Mesothelial cell of epicardium (in vitro differentiated cells): Measurements from ENCODE around the gene STAC2. TPM values are rescaled to one million over a fixed set of nuclear protein-coding genes. Genes with fewer than 3 reads are reported as not detected.
A peak's percentile ranks its signal among the peaks of the same experiment; 100 is the strongest.

Experiments
- DNase-seq, 2 experiments: peaks; one replicate each; pipeline ENCODE4 v3.0.0; 2021; ENCODE audit warnings: low spot score in 2 of 2; ENCODE audit not compliant: unreplicated experiment in 2 of 2
- H3K27ac Mint-ChIP-seq: 2 replicates; pipeline ENCODE4 v1.8.0; 2021; ENCODE audit warnings: mixed read lengths
- H3K27me3 Mint-ChIP-seq: 2 replicates; pipeline ENCODE4 v1.8.0; 2021; ENCODE audit warnings: low read depth, mixed read lengths
- H3K36me3 Mint-ChIP-seq: 2 replicates; pipeline ENCODE4 v1.8.0; 2021; ENCODE audit warnings: mixed read lengths
- H3K4me1 Mint-ChIP-seq: 2 replicates; pipeline ENCODE4 v1.8.0; 2021; ENCODE audit warnings: mixed read lengths
- H3K4me3 Mint-ChIP-seq: 2 replicates; pipeline ENCODE4 v1.8.0; 2021; ENCODE audit warnings: mild to moderate bottlenecking, moderate library complexity, mixed read lengths
- H3K9me3 Mint-ChIP-seq: 2 replicates; pipeline ENCODE4 v1.8.0; 2021; ENCODE audit warnings: mixed read lengths
- total RNA-seq: library from RNA; stranded (reverse); gene quantifications from 3 replicates; pipeline ENCODE4 v1.2.1, GENCODE V29; 2021
- TF ChIP-seq, protein P1 (sequence below): fragments of 200-600 bp; sonication (generic); IDR thresholded peaks from one replicate; pipeline ENCODE4 v1.5.0; 2021; ENCODE audit warnings: antibody characterized with exemption; ENCODE audit not compliant: unreplicated experiment

The STAC2 gene
- total RNA-seq, 1 donor from 2014 or later = 0.63 TPM

GRCh38 chr17:39166437-39167335, 59.1 kb downstream of the STAC2 start:
- Mint-ChIP-seq H3K27me3 (peaks cover 18% of the 10 kb centered on the region), H3K27ac (no peak overlapping the region), H3K36me3 (no peaks in the 10 kb centered on the region), H3K4me3 (peak overlapping the region; percentile 85), H3K9me3 (no peaks in the 10 kb centered on the region), H3K4me1 (peaks cover 25% of the 10 kb centered on the region)
- no peak for DNase-seq
- TF ChIP-seq, protein P1, sequence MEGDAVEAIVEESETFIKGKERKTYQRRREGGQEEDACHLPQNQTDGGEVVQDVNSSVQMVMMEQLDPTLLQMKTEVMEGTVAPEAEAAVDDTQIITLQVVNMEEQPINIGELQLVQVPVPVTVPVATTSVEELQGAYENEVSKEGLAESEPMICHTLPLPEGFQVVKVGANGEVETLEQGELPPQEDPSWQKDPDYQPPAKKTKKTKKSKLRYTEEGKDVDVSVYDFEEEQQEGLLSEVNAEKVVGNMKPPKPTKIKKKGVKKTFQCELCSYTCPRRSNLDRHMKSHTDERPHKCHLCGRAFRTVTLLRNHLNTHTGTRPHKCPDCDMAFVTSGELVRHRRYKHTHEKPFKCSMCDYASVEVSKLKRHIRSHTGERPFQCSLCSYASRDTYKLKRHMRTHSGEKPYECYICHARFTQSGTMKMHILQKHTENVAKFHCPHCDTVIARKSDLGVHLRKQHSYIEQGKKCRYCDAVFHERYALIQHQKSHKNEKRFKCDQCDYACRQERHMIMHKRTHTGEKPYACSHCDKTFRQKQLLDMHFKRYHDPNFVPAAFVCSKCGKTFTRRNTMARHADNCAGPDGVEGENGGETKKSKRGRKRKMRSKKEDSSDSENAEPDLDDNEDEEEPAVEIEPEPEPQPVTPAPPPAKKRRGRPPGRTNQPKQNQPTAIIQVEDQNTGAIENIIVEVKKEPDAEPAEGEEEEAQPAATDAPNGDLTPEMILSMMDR = no peak

GRCh38 chr17:39165841-39166349, 59.9 kb downstream of the STAC2 start, which contains the start of gene ARL5C:
Gene ARL5C, minus strand, starts transcription at chr17:39166161. Its CDS starts 401 bp downstream, at chr17:39165760.
- Mint-ChIP-seq H3K36me3 (no peaks in the 10 kb centered on the region), H3K4me3 (peak within 1 kb of the TSS; percentile 85), H3K4me1 (peaks cover 25% of the 10 kb centered on the region), H3K27me3 (peaks cover 18% of the 10 kb centered on the region), H3K27ac (peak within 1 kb of the TSS; percentile 70), H3K9me3 (no peaks in the 10 kb centered on the region)
- DNase-seq = no peak
- TF ChIP-seq, protein P1 = no peak

DNA sequence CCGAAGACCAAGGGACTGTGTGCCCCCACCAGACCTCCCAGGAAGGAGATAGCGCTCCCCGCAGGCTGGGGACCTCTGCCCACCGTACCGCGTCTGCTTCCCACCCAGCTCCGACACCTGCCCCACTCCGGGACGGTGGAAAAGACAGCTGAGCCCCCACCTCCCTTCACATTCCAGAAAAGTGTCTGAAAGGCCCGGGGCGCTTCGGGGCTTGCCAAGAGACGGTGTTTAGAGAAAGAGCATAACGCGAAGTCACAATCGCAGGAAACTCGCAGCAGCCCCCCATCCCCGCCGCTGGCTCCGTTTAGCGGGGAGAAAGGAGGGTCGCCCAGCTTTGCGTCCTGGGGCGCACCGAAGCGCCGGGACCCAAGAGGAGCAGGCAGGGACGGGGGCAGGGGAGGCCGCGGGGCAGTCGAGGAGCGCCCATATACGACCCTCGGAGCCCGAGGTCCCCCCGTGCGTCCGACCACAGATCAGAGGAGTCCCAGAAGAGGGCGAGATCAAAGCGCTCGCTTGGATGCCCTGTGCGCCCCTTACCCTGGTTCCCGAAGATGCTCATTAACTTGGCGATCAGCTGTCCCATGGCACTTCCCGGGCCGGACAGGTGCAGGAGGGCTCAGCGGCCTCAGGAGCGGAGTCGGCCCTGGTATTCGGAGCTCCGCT, 60.4 kb downstream of the STAC2 start:
- peak in 1 of 2 experiments; percentile 49 for DNase-seq
- H3K27me3 Mint-ChIP-seq = peaks cover 18% of the 10 kb centered on the region
- H3K4me1 Mint-ChIP-seq = peaks cover 25% of the 10 kb centered on the region
- peak overlapping the region; percentile 85 for H3K4me3 Mint-ChIP-seq
- H3K36me3 Mint-ChIP-seq = no peaks in the 10 kb centered on the region
- TF ChIP-seq, protein P1 = no peak
- peak overlapping the region; percentile 70 for H3K27ac Mint-ChIP-seq
- no peaks in the 10 kb centered on the region for H3K9me3 Mint-ChIP-seq

GRCh38 chr17:39164675-39165143, 61.0 kb downstream of the STAC2 start:
- peaks cover 18% of the 10 kb centered on the region for H3K27me3 Mint-ChIP-seq
- TF ChIP-seq, protein P1 = peak; percentile 69

GRCh38 chr17:39161962-39162361, 63.8 kb downstream of the STAC2 start:
- H3K27me3 Mint-ChIP-seq = peaks cover 18% of the 10 kb centered on the region
- peaks cover 19% of the 10 kb centered on the region for H3K4me1 Mint-ChIP-seq
- no peak for DNase-seq
- H3K9me3 Mint-ChIP-seq = no peaks in the 10 kb centered on the region
- H3K4me3 Mint-ChIP-seq = no peak overlapping the region
- no peaks in the 10 kb centered on the region for H3K36me3 Mint-ChIP-seq
- TF ChIP-seq, protein P1 = no peak
- no peak overlapping the region for H3K27ac Mint-ChIP-seq

More at GRCh38 chr17:39164675-39165143, 61.0 kb downstream of the STAC2 start:
- Mint-ChIP-seq H3K4me3 (peak overlapping the region; percentile 85), H3K27ac (peak overlapping the region; percentile 70), H3K4me1 (peaks cover 25% of the 10 kb centered on the region), H3K9me3 (no peaks in the 10 kb centered on the region), H3K36me3 (no peaks in the 10 kb centered on the region)
- DNase-seq = peak; percentile 82 to 85

Other genes with a start within 250 kb of the STAC2 start
- 15.4 to 18.6 TPM (median 17.0 TPM) in 3 replicates for gene PLXDC1, start 74.3 kb downstream of the STAC2 start, total RNA-seq
- gene ARL5C, start 59.8 kb downstream of the STAC2 start, total RNA-seq = 0.40 TPM in 1 of 3 replicates, not detected in the others
- 19.2 to 21.6 TPM (median 19.3 TPM) in 3 replicates for gene CACNB1, start 28.3 kb downstream of the STAC2 start, total RNA-seq
- 1,422 to 1,472 TPM (median 1,468 TPM) in 3 replicates for gene RPL19, start 25.7 kb downstream of the STAC2 start, total RNA-seq
- 28.6 to 29.1 TPM (median 29.0 TPM) in 3 replicates for gene FBXL20, start 175.7 kb upstream of the STAC2 start, total RNA-seq
- gene MED1, start 225.3 kb upstream of the STAC2 start, total RNA-seq = 43.9 to 47.3 TPM (median 44.4 TPM) in 3 replicates
- 91.5 to 93.4 TPM (median 93.1 TPM) in 3 replicates for gene CDK12, start 235.5 kb upstream of the STAC2 start, total RNA-seq